Stimulated activated CD4-positive, alpha-beta T cell treated with anti-CD3 and anti-CD28 coated beads, Interleukin-15, amount 100 ng/mL, for 24 hours (primary cell): ENCODE results near the gene ADGRA3.

Source experiments
- DNase-seq: peaks from one replicate; pipeline ENCODE4 v3.0.0-alpha.2; 2020

The ADGRA3 gene

GRCh38 chr4:22515888-22516541 is at the start of gene ADGRA3:
ADGRA3 (minus strand) TSS chr4:22516066; CDS start chr4:22515784, 282 bp downstream.
- peak; percentile 73 for DNase-seq

GRCh38 chr4:22556495-22556894 is 40.6 kb upstream of the ADGRA3 start:
- DNase-seq, result no peak

- DNase-seq, result no peak
Observed at GRCh38 chr4:22554670-22555069, 38.8 kb upstream of the ADGRA3 start.

GRCh38 chr4:22553560-22553959 is 37.7 kb upstream of the ADGRA3 start:
- DNase-seq, result no peak

- DNase-seq, result no peak
Observed at GRCh38 chr4:22552812-22553211, 36.9 kb upstream of the ADGRA3 start.

- DNase-seq, result no peak
Observed at GRCh38 chr4:22551550-22551949, 35.7 kb upstream of the ADGRA3 start.

GRCh38 chr4:22546299-22546698 is 30.4 kb upstream of the ADGRA3 start:
- DNase-seq, result no peak

GRCh38 chr4:22539251-22539650 is 23.4 kb upstream of the ADGRA3 start:
- no peak for DNase-seq

GRCh38 chr4:22537864-22538263 is 22.0 kb upstream of the ADGRA3 start:
- no peak for DNase-seq

GRCh38 chr4:22534374-22534773 is 18.5 kb upstream of the ADGRA3 start:
- no peak for DNase-seq

GRCh38 chr4:22532896-22533295 is 17.0 kb upstream of the ADGRA3 start:
- no peak for DNase-seq

GRCh38 chr4:22532117-22532516 is 16.3 kb upstream of the ADGRA3 start:
- DNase-seq, result no peak

GRCh38 chr4:22531311-22532019 is 15.6 kb upstream of the ADGRA3 start:
- no peak for DNase-seq

- DNase-seq, result no peak
Observed at GRCh38 chr4:22524895-22525294, 9.0 kb upstream of the ADGRA3 start.

GRCh38 chr4:22522706-22523501 is 7.0 kb upstream of the ADGRA3 start:
- DNase-seq, result no peak

- DNase-seq, result no peak
Observed at GRCh38 chr4:22522206-22522605, 6.3 kb upstream of the ADGRA3 start.

- DNase-seq, result no peak
Observed at GRCh38 chr4:22521240-22521639, 5.4 kb upstream of the ADGRA3 start.

GRCh38 chr4:22515145-22515887 is 550 bp downstream of the ADGRA3 start:
- DNase-seq, result peak; percentile 66

GRCh38 chr4:22514481-22514880 is 1.4 kb downstream of the ADGRA3 start:
- no peak for DNase-seq

- no peak for DNase-seq
Observed at GRCh38 chr4:22514001-22514400, 1.9 kb downstream of the ADGRA3 start.

- no peak for DNase-seq
Observed at GRCh38 chr4:22512306-22512705, 3.6 kb downstream of the ADGRA3 start.

GRCh38 chr4:22510750-22511149 is 5.1 kb downstream of the ADGRA3 start:
- DNase-seq, result no peak

- no peak for DNase-seq
Observed at GRCh38 chr4:22508376-22508775, 7.5 kb downstream of the ADGRA3 start.
